T-helper 2 cell treated with Interferon-gamma antibody and Interleukin-4, amounts not matched to agents 5 μg/mL and 100 μg/mL, for 36 hours (primary cell): ENCODE data around the gene SBF1.

Experiments
- DNase-seq: peaks from one replicate; pipeline ENCODE4 v3.0.0; 2021; ENCODE audit warnings: low spot score
- H3K27ac Mint-ChIP-seq: one replicate; pipeline ENCODE4 v1.8.0; 2021; ENCODE audit warnings: mild to moderate bottlenecking, mixed read lengths
- H3K27me3 Mint-ChIP-seq: one replicate; pipeline ENCODE4 v1.8.0; 2021; ENCODE audit warnings: low read depth, mixed read lengths
- H3K36me3 Mint-ChIP-seq: one replicate; pipeline ENCODE4 v1.8.0; 2021; ENCODE audit warnings: low read depth, mixed read lengths
- H3K4me1 Mint-ChIP-seq: one replicate; pipeline ENCODE4 v1.8.0; 2021; ENCODE audit warnings: low read depth, mixed read lengths
- H3K4me3 Mint-ChIP-seq: one replicate; pipeline ENCODE4 v1.8.0; 2022; ENCODE audit warnings: mild to moderate bottlenecking, moderate library complexity, mixed read lengths
- H3K9me3 Mint-ChIP-seq: one replicate; pipeline ENCODE4 v1.8.0; 2021; ENCODE audit warnings: mixed read lengths

SBF1 gene

DNA sequence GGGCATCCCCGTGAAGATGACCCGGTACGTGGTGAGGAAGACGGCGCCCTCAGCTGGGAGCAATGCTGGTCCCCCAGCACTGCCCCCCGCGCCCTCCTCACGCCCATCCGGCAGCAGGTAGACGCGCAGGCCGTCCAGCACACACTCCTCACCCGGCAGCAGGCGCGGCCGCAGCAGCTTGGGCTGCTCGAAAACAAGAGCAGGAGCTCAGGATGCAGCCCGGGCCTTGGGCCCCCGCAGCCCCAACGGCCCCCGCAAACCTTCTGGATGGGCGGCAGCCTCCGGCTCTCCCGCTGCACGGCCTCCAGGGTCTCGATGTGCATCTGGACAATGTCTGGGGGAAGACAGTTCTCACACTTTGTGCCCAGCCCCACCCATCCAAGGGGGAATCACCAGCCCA is 13.3 kb downstream of the SBF1 start:
- Mint-ChIP-seq H3K4me1 (no peaks in the 10 kb centered on the region), H3K27ac (no peak overlapping the region), H3K9me3 (no peaks in the 10 kb centered on the region), H3K27me3 (no peaks in the 10 kb centered on the region), H3K4me3 (no peak overlapping the region), H3K36me3 (peaks cover 48% of the 10 kb centered on the region)
- no peak for DNase-seq

DNA sequence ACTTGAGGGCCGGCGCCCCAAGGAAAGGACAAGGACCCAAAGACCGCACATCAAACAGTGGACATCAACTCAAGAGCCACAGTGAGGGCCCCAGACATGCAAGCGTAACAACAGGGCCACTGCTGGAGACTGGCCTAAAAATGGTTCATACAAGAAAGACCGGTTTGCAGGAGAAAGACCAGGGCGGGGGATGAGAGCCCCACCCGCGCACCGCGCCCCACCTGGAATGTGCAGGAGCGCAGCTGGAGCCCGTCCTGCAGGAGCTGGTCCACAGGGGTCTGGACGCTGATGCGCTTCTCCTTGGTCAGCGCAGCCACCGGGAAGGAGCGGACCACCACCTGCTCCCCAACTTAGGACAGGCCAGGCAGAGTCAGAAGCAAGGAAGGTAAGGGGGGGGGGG is 13.9 kb downstream of the SBF1 start:
- no peak overlapping the region for H3K4me3 Mint-ChIP-seq
- DNase-seq = no peak
- H3K27ac Mint-ChIP-seq = no peak overlapping the region
- no peaks in the 10 kb centered on the region for H3K9me3 Mint-ChIP-seq
- no peaks in the 10 kb centered on the region for H3K27me3 Mint-ChIP-seq
- H3K4me1 Mint-ChIP-seq = no peaks in the 10 kb centered on the region
- peaks cover 42% of the 10 kb centered on the region for H3K36me3 Mint-ChIP-seq

DNA sequence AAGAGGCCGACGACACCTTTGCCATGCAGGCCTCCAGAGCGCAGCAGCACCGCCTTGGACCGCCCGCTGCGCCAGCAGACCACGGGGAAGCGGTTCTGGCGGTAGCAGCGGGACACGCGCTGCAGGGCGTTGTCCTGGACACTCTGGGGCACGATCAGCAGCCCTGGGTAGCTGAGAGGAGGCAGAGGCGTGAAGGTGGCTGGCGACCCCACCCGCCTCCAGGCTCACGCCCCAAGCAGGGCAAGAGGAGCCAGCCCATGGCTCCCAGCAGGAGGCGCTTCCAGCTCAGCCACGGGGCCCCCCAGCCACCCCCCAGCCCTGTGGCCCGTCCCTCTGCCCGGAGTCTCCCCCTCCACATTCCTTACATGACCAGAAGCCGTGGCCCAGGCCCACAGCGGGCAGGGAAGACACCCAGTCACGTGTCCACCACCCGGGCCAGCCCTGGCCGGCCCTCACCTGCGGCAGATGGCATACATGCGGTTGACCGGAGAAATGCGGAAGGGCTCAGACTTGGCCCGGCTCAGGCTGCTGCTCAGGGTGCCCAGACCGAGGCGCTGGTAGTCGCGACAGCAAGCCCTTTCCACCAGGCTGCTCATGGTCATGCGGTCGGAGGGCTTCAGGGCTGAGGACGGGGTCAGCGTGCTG is 15.2 kb downstream of the SBF1 start:
- H3K4me3 Mint-ChIP-seq = no peak overlapping the region
- no peak overlapping the region for H3K27ac Mint-ChIP-seq
- no peaks in the 10 kb centered on the region for H3K9me3 Mint-ChIP-seq
- H3K27me3 Mint-ChIP-seq = no peaks in the 10 kb centered on the region
- no peaks in the 10 kb centered on the region for H3K4me1 Mint-ChIP-seq
- H3K36me3 Mint-ChIP-seq = peaks cover 42% of the 10 kb centered on the region
- no peak for DNase-seq

DNA sequence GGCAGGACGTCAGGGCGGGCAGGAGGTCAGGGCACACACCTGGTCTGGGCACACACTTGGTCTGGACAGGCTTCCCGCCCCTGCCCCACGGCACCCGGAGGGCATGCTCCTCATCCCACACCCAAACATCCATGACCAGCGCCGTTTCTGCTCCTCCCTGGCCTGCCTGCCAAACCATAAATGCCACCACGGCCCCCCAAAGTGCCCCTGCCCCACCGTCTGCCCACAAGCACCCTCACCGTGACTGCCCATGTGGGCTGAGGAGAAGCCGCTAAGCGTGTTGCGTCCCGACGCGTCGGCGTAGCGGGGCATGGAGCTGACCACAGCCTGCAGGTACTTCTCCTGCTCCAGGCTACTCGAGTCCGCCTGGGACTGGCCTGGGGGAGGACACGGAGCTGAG is 15.8 kb downstream of the SBF1 start:
- H3K27ac Mint-ChIP-seq = no peak overlapping the region
- H3K36me3 Mint-ChIP-seq = peaks cover 42% of the 10 kb centered on the region
- no peaks in the 10 kb centered on the region for H3K4me1 Mint-ChIP-seq
- no peak overlapping the region for H3K4me3 Mint-ChIP-seq
- no peak for DNase-seq
- H3K9me3 Mint-ChIP-seq = no peaks in the 10 kb centered on the region
- no peaks in the 10 kb centered on the region for H3K27me3 Mint-ChIP-seq

DNA sequence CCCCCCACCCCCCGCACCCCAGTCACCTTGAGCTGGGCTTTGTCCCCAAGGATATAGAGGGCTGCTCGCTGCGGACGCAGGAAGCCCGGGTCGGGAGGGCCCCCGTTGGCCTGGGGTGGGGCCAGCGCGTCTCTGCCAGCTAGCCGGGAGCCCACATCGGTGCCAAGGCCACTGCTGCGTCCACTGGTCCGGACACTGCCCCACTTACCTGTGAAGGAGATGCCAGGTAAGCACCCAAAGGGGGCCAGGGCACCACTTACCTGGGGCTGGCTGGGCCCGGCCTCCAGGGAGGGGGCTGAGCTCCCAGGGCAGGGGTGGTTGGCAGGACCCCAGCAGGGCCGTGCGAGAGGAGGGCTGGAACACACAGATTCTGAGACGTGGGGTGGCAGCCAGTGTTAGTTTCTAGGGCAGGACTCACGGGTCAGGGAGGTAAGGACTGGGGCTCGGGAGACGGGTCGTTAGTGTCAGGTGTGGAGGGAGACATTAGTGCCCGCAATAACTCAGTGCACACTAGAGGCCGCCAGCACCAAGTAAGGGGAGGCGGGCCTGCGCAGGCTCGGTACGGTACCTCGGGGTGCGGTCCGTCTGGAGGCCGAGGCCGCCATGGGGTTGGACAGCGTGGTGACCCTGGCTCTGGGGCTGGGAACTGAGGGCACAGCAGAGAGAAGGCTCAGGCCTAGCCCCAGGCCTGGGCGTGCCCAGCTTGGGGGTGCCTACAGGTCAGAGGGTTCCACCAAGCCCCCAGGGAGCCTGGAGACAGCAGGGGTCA is 18.2 kb downstream of the SBF1 start:
- Mint-ChIP-seq H3K9me3 (no peaks in the 10 kb centered on the region), H3K36me3 (peaks cover 40% of the 10 kb centered on the region), H3K4me1 (no peaks in the 10 kb centered on the region), H3K4me3 (no peak overlapping the region), H3K27ac (no peak overlapping the region), H3K27me3 (no peaks in the 10 kb centered on the region)
- DNase-seq = no peak

DNA sequence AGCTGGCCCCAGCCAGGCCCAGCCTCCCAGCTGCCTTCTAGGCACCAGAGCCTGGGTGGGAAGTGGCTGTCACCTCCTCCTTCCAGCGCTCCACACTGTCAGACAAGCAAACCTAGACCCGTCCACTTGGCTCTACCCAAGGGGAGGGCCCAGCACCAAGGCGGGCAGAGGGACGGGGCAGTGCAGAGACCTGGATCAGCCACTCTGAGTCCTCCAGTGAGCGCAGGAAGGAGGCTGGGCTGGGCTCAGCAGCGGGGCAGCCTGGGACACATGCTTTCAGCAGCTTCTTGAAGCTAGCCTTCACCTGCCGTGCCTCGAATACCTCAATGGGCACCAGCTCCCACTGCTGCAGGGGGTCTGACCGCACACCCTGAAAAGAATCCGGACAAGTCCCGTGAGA is 18.8 kb downstream of the SBF1 start:
- Mint-ChIP-seq H3K27ac (no peak overlapping the region), H3K4me1 (no peaks in the 10 kb centered on the region), H3K4me3 (no peak overlapping the region), H3K27me3 (no peaks in the 10 kb centered on the region), H3K9me3 (no peaks in the 10 kb centered on the region), H3K36me3 (peaks cover 44% of the 10 kb centered on the region)
- DNase-seq = no peak

DNA sequence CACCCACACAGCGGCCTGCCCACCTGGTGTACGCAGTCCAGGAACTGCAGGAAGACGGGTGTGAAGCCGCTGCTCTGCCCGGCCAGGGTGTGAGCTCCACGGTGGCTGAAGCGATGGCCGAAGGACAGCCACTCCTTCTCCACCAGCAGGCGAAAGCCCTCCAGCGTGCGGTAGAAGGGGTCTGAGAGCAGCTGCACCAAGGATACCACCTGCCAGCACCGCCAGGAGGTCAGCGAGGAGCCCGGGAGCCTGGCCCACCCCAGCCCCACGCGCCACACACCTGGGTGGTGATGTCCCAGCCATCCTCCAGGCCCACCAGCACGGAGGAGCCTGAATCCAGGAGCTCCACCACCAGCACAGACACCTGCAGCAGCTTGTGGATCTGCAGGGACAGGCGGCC is 19.6 kb downstream of the SBF1 start:
- no peaks in the 10 kb centered on the region for H3K4me1 Mint-ChIP-seq
- H3K36me3 Mint-ChIP-seq = peaks cover 41% of the 10 kb centered on the region
- no peak overlapping the region for H3K27ac Mint-ChIP-seq
- DNase-seq = no peak
- H3K4me3 Mint-ChIP-seq = no peak overlapping the region
- H3K9me3 Mint-ChIP-seq = no peaks in the 10 kb centered on the region
- H3K27me3 Mint-ChIP-seq = no peaks in the 10 kb centered on the region

DNA sequence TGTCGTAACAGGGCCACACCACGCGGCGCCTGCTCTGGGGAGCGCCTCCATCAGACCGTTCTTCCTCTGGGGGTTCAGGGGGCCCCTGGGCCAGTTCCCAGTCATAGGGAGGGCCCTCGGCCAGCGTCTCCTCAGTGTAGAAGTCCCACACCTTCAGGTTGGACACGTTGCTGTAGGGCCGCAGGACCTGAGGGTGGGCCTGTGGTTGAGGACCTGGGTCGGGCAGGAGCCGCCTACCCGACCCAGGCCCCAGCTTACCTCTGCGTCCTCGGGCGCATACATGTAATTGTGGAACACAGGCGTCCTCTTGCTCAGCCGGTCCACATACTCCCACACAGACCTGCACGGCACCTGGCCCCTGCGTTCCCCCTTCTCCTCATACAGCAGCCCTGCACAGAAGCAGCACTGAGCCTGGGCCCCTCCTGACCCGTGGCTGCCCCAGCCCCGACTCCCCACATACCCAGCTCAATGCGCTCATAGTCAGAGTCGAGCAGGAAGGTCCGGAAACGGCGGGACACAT is 20.2 kb downstream of the SBF1 start:
- no peaks in the 10 kb centered on the region for H3K9me3 Mint-ChIP-seq
- no peak overlapping the region for H3K27ac Mint-ChIP-seq
- H3K4me3 Mint-ChIP-seq = no peak overlapping the region
- no peaks in the 10 kb centered on the region for H3K4me1 Mint-ChIP-seq
- no peak for DNase-seq
- peaks cover 42% of the 10 kb centered on the region for H3K36me3 Mint-ChIP-seq
- no peaks in the 10 kb centered on the region for H3K27me3 Mint-ChIP-seq

DNA sequence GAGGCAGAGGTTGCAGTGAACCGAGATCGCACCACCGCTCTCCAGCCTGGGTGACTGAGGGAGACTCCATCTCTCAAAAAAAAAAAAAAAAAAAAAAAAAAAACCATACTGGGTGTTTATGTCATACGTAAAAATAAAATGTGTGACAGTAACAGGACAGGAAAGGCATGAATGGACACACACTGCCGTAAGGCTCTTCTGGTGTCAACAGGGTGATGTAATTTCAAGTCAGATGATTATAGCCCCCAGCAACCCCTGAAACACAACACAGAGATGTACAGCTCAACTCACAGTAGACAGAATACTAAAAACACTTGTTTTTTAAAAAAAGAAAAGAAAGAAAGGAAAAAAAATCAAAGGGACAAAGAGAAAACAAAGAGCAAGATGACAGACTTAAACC is 22.2 kb downstream of the SBF1 start:
- Mint-ChIP-seq H3K27me3 (no peaks in the 10 kb centered on the region), H3K9me3 (no peaks in the 10 kb centered on the region), H3K36me3 (peaks cover 44% of the 10 kb centered on the region), H3K27ac (peak overlapping the region; percentile 66), H3K4me1 (no peaks in the 10 kb centered on the region), H3K4me3 (no peak overlapping the region)
- no peak for DNase-seq

DNA sequence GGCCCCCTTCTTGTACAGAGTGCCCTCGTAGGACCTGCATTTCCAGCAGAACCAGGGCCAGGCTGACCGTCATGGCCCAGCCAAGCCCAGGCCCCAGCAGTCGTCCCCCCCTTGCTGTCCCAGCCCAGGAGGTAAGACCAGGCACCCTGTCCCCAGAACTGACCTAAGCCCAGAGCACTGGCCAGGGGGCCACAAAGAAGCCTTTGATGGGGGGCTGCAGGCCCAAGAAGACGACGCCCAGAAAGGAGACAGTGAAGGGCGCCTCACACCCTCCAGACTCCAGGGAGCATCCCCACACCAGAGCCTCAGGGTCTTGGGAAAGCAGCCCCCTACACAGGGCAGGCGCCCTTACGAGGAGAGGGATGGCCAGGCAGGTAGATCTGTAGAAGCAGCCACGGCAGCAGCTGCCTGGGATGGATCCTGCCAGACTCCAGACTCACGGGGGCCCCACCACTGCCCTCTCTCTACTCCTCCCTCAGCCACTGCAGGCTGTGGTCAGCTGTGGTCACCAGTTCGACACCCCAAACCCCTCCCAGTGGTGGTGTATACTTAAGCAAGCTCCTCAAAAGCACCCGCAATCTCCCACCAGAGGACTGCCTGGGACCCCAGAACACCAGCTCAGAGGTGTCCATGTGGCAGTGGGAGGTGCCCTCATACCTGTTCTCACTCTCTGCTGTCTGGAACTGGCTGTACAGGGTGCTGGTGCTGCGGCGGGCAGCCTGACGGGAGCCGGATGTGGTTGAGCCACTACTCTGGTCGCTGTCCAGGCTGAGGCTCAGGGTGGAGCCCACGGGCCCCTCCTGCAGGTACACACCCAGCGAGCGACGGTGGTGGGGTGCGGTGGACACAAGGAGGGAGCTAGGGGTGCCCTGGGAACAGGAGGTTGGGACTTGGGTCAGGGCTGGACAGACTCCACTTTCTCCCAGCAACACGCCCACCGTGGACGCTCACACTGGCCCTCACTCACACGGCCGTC is 27.0 kb downstream of the SBF1 start:
- H3K4me3 Mint-ChIP-seq = no peak overlapping the region
- DNase-seq = no peak

DNA sequence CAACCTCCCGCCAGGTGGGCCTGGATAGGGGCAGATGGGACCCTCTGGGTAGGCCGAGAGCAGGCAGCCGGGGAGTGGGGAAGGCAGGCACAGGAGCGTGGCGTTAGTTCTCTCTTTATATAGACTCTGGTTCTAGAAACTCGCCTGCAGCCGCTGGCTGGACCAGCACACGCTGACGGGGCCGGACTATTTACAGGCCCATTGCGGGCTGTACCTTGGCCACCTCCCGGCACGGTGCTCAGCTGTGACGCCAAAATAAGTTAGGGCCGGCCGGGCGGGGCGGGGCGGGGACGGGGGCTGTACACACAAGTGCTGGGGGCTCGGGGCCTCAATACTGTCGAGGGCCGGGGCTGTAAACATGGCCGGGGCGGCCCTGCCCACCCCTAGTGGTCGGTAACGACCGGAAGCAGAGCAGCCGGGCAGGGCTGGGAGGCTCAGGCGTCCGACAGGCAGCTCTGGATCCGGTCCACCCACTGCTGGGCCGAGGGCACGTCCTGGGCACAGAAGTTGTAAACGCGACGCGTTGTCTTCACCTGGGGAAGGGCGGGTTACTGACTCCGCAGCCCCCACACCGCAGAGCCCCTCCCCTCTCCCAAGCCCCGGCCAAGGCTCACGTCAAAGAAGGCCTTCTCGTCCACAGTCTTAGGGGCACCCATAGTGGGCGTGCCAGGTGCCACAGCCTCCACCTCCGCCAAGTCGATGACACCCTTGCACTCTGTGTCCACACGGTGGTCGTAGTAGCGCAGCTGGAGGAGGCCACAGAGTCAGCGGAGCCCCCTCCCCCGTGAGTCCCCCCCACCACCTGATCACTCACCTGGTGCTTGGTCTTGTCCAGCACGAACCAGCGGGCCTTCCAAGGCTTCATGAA is 27.9 kb downstream of the SBF1 start:
- peak overlapping the region; percentile 15 for H3K27ac Mint-ChIP-seq
- H3K27me3 Mint-ChIP-seq = no peaks in the 10 kb centered on the region
- DNase-seq = no peak
- no peaks in the 10 kb centered on the region for H3K9me3 Mint-ChIP-seq
- peaks cover 31% of the 10 kb centered on the region for H3K36me3 Mint-ChIP-seq
- no peaks in the 10 kb centered on the region for H3K4me1 Mint-ChIP-seq
- H3K4me3 Mint-ChIP-seq = no peak overlapping the region

More for the DNA sequence above, 27.0 kb downstream of the SBF1 start:
- Mint-ChIP-seq H3K36me3 (peaks cover 31% of the 10 kb centered on the region), H3K4me1 (no peaks in the 10 kb centered on the region), H3K27ac (no peak overlapping the region), H3K27me3 (no peaks in the 10 kb centered on the region), H3K9me3 (no peaks in the 10 kb centered on the region)

DNA sequence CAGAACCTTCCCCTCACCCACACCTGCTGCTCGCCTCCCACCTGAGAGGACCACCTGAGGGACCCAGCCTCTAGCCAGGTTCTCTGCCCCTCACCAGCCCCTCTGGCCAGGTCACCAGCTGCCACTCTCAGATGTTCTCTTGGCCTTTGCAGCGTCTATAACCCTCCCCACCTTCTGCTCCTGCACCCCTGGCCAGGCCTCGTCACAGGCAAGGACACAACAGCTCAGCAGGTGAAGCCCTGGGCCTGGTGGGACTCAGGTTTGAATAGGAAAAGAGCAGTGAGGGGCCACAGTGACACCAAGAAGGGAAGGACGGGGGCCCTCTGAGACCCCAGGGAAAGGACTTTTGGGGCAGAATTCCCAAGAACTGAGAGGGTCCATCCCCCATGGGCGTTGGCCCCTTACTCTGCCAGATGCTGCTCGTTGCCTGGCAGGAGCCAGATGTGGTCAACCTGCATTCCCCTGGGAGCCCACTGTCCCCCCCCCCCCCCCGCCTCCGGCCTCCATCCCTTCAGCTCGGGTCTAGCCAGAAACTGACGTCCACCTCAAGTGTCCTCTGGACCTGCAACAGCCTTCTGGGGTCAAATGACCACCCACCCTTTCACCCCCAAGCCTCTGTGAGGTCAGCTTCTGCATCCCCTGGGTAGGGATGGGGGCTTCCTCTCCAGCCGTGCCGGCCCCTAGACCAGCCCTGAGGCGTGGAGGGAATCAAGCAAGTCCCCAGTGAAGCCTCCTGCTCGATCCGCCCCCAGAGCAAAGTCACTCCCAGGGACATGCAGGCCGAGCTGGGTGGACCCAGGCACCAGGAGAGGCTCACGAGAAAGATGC is 28.7 kb downstream of the SBF1 start:
- no peaks in the 10 kb centered on the region for H3K9me3 Mint-ChIP-seq
- H3K27me3 Mint-ChIP-seq = no peaks in the 10 kb centered on the region
- DNase-seq = no peak

More for the DNA sequence above, 28.7 kb downstream of the SBF1 start:
- Mint-ChIP-seq H3K4me3 (no peak overlapping the region), H3K36me3 (peaks cover 26% of the 10 kb centered on the region), H3K4me1 (no peaks in the 10 kb centered on the region), H3K27ac (peak overlapping the region; percentile 15)
